Eye (tissue), 1 donor: ENCODE measurements around the gene MYOG.

Experiments used
- DNase-seq: peaks from one replicate; pipeline ENCODE4 v3.0.0-alpha.2; 2015

Gene MYOG

DNA sequence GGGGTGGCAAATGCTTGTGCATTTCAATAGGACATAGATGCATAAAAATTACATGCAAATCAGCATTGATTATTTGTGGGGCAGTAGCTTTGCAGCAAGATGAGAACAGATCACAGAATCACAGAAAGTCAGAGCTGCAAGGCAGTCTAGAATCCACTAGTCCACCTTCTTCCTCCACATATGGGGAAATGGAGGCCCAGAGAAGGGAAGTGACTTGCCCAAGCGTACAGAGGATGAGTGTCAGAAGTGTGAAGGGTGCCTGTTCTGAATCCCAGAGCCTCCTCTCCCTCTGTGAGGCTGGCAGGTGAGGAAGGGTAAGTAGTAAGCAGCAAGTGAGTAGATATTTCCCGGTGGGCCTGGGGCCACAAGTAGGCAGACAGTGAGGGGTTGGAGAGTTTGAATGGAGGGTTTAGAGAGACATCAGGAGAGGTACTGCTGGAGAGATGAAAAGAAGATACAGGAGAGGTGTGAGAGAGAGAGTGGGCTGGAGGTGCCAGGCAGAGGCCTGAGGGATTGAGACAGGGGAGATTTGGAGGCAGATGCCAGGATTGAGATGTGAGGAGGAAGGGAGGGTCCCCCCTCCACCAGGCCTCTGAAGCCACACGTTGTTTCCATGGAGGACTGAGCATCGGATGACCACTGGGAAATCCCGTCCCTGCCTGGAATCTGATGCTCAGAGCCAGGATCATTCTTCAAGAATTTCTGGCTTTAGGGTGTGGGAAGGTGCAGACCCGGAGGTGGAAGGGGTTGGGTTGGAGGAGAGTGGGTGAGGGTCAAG is 4.8 kb upstream of the MYOG start:
- no peak for DNase-seq

- DNase-seq = peak; percentile 38
Observed at GRCh38 chr1:203089651-203090045, 3.8 kb upstream of the MYOG start.

- no peak for DNase-seq
Observed at GRCh38 chr1:203089001-203089650, 3.3 kb upstream of the MYOG start.

DNA sequence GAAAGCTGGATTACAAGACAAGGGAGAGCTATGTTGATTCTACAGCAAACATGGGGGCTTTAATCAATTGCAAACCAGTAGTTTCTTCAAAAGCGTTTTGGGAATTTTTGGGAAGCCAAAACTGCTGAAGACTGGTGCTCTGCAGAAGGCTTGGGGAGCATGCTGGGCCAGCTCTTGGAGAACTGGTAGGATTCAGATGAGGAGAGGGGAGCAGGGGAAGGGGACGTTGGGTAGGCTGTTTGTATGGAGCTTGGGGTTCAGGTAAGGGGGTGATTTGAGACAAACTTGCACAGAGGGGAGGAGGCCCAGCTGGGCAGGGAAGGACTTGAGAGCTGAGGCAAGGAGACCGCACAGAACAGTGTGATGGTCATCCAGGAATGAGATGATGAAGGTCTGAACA is 2.6 kb upstream of the MYOG start:
- no peak for DNase-seq

DNA sequence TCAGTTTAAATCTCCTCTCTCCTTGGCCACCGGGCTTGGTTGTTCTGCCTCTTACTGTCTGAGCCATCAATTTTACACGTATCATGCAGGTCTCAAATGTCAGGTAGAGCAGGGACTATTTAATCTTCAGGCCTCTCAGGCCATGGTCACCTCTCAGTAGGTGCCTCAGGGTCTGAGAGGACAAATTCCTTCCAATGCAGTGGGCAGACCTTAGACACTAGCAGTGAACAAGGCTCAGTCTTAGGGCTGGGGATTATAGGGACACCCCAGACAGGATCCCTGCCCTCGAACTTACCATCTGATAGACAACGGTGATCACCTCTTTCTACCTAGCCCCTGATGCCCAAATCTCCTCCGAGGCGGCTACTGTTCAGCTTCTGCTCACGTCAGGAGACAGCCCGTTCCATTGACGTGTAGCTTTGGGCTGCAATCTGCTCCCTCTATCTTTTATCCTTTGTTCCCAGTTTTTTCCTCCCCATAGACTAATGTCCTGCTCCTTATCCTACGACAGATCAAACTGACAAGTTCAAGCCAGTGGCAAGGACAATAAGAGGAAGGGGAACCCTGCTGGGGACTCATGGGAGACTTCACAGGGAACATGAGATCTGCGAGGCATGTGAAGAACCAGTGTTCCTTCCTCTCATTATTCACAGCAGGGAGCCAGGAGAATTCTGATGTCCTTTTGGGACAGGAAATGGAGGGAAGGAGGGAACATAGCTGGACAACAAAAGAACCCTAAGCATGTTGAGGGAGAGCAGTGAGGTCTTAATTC is 1.4 kb upstream of the MYOG start:
- peak; percentile 24 for DNase-seq

GRCh38 chr1:203084588-203085527 is 954 bp downstream of the MYOG start:
- no peak for DNase-seq

DNA sequence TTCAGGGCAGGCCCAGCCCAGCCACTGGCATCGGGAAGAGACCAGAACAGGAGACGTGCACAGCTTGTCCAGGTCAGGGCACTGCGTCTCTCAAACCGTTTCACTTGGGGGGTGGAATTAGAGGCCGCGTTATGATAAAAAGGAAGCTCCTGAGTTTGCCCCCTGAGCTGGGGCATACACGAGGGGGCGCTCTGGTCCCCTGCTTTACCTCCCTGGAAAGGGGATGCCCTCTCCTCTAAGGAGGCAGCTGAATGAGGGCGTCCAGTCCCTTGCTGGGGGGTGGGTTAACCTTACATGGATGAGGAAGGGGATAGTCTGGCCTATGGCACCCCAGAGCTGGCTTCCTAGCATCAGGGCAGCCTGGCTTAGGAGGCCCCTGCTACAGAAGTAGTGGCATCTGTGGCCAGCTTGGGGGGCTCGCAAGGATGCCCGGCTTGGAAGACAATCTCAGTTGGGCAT is 2.3 kb downstream of the MYOG start:
- no peak for DNase-seq

- no peak for DNase-seq
Observed at GRCh38 chr1:203082571-203083462, 3.0 kb downstream of the MYOG start.

DNA sequence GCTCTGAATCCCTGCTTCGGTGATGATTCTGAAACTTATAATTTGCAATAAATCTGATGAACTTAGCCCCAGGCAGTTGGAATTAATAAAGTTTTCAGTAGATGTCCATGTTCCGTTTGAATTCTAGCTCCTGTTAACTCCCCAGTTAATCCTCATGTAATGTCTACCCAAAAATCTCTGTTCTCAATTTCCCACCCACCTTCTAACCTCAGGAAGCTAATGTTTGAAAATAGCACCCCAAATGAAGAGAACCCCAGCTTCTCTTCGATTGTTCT is 3.6 kb downstream of the MYOG start:
- no peak for DNase-seq

DNA sequence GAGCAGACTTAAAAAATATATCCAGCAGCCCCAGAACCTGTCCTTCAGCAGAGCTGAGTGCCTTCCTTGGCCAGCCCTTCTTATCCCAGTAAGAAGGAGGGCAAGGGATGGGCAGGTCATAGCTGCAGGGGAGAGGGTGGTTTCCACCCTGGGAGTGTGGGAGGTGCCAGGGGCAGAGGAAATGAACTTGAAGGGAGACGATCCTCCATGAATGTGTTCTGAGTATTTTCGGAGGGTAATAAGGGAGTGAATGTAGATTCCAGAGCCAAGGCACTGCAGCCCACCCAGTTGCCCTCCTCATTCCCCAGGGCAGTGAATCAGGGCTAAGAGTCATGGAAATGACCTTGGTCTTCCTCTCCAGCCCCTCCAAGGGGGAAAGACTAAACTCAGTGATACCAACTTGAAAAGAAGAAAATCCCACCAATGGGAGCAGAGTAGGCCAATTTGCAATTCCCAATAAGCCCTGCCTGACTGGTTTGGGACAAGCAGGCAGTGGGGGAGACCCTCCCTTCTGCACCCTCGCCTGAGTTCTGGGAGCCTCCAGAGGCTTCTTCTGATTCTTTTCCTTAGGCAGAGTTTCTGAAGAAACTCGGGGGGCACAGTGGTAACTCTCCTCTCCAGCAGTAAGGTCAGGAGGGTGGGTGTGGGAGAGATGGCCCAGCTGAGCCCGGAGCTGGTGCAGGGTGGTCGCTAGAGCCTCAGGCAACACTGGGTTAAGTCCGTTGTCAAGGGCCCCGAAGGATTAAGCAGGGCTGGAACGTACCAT is 4.2 kb downstream of the MYOG start:
- DNase-seq = peak; percentile 14

- no peak for DNase-seq
Observed at GRCh38 chr1:203080456-203080855, 5.4 kb downstream of the MYOG start.

DNA sequence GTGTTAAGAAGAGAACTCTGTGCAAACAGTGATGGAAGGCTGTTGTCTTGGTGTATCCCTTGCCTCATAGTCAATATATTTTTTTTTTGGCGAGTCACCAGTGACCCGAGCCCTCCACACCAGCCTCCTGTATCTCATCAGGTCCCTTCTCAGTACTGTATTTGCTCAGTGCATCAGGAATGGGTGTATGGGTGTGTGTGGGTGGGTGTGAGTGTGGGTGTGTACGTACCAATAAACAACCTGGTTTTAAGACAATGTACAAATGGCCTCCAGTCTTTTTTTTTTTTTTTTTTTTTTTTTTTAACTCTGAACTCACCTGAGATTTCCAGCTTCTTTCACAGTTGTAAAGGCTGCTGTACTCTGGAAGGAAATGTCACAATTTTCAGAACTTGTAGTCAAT is 7.3 kb downstream of the MYOG start:
- no peak for DNase-seq

GRCh38 chr1:203077956-203078355 is 7.9 kb downstream of the MYOG start:
- DNase-seq = no peak

DNA sequence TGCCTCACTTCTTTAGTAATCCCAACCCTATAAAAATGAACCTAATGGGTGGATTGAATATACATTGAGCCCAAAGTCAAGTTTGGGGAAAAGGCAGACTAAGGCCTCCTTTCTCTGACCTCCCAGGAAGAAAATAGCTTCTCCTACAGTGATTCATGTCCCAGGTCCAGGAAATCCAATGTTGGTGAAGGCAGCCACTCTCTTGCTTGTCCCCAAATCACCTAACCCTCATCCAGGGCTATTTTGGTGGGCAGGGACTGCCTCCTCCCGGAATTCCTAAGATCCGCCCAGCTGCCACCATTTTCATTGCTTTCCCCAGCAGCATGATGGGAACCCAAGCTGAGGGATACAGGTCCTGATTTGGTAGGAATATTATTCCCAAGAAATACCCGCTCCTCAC is 8.4 kb downstream of the MYOG start:
- DNase-seq = no peak

- DNase-seq = peak; percentile 24
Observed at GRCh38 chr1:203076031-203076511, 9.7 kb downstream of the MYOG start.

GRCh38 chr1:203075236-203076030 is 10.4 kb downstream of the MYOG start:
- DNase-seq = peak; percentile 56

DNA sequence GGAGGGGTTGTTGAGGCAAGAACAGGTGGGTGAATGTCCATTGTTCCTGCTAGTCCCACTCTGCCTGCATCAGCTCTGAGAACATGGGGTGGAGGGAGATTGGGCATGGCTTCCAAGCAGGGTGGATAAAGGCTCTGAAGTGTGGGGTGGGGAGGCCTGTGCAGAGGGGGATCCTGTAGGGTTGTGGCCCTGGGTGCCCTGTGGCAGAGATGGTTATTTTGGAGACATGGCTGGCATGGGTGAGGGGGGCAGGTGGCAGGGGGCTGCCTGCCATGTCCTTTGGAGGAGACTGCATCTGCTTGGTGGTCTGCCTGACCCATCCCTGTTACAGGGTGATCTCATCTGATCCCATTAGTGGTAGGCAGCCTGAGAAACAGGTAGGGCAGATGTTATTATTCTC is 11.2 kb downstream of the MYOG start:
- DNase-seq = no peak

GRCh38 chr1:203073469-203073868 is 12.3 kb downstream of the MYOG start:
- no peak for DNase-seq

DNA sequence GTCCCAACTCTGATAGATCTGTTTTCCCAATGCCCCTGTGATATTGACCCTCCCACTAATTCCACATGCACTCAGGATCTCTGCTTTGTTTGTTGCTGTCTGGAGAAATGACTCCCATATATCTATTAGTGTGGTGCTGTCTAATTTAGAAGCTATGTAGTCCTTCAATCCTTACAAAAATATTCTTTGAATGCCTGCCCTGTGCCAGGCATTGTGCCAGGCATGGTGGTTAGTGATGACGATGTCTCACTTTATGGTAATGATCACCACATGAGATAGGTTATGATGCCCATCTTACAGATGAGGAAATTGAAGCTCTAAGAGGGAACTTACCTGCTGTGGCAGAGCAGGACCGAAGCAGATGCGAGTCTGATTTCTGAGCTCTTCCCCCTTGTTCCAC is 12.9 kb downstream of the MYOG start:
- no peak for DNase-seq

GRCh38 chr1:203072002-203072602 is 13.7 kb downstream of the MYOG start:
- DNase-seq = no peak
